GM18505 (cell line): ENCODE data around the gene HDAC1.
"Not testable (repeated sequence)": the region's sequence is repeated elsewhere in the genome, so short reads cannot be mapped to it uniquely, and the experiment has no call there.

ENCODE experiments used
- ATAC-seq: cut with Tn5 transposase; IDR thresholded peaks from one replicate; pipeline ENCODE4 v1.9.1; 2021; ENCODE audit not compliant: unreplicated experiment
- POLR2A ChIP-seq: IDR thresholded peaks from 4 replicates; pipeline ENCODE4 v1.6.1; 2011; ENCODE audit warnings: borderline replicate concordance; ENCODE audit not compliant: insufficient read depth, insufficient read length; ENCODE audit errors: extremely low read depth

The HDAC1 gene

GRCh38 chr1:32291145-32291707 is 657 bp upstream of the HDAC1 start:
- no peak for ATAC-seq
- TF ChIP-seq POLR2A: no peak

GRCh38 chr1:32298211-32298610 is 6.3 kb downstream of the HDAC1 start:
- not testable (repeated sequence) for ATAC-seq

GRCh38 chr1:32299327-32299726 is 7.4 kb downstream of the HDAC1 start:
- no peak for TF ChIP-seq POLR2A
- no peak for ATAC-seq

- TF ChIP-seq POLR2A: no peak
- ATAC-seq: no peak
Measured at GRCh38 chr1:32303358-32303757, 11.5 kb downstream of the HDAC1 start.

- no peak for ATAC-seq
- TF ChIP-seq POLR2A: no peak
Measured at GRCh38 chr1:32303997-32304622, 12.2 kb downstream of the HDAC1 start.

GRCh38 chr1:32305310-32305709 is 13.4 kb downstream of the HDAC1 start:
- ATAC-seq: no peak
- no peak for TF ChIP-seq POLR2A

- ATAC-seq: no peak
- no peak for TF ChIP-seq POLR2A
Measured at GRCh38 chr1:32307324-32307723, 15.4 kb downstream of the HDAC1 start.

GRCh38 chr1:32309960-32310359 is 18.1 kb downstream of the HDAC1 start:
- ATAC-seq: no peak
- TF ChIP-seq POLR2A: no peak

- no peak for ATAC-seq
- TF ChIP-seq POLR2A: no peak
Measured at GRCh38 chr1:32311709-32312393, 20.0 kb downstream of the HDAC1 start.

GRCh38 chr1:32316903-32317277 is 25.0 kb downstream of the HDAC1 start:
- no peak for TF ChIP-seq POLR2A
- ATAC-seq: no peak

- no peak for TF ChIP-seq POLR2A
Measured at GRCh38 chr1:32318127-32318869, 26.4 kb downstream of the HDAC1 start.

GRCh38 chr1:32321712-32322291 is 29.9 kb downstream of the HDAC1 start:
- TF ChIP-seq POLR2A: no peak
- ATAC-seq: no peak

More at GRCh38 chr1:32318127-32318869, 26.4 kb downstream of the HDAC1 start:
- ATAC-seq: no peak

GRCh38 chr1:32327204-32327603 is 35.3 kb downstream of the HDAC1 start:
- no peak for ATAC-seq
- TF ChIP-seq POLR2A: no peak
